ENCODE results near the gene ZNF839. TPM values are rescaled to one million over a fixed set of nuclear protein-coding genes. Genes with fewer than 3 reads are reported as not detected.

Gene ZNF839
- total RNA-seq, 1 experiment from 2014 or later = 10.8 TPM

- CTCF ChIA-PET = no interaction called here
- Histone ChIP-seq H3K9me3 (ENCODE audit: control insufficient read depth, insufficient read depth, low read depth, low read length) (no peaks in the 10 kb centered on the region), H3K4me3 (ENCODE audit: low read depth in 2 of 2, low read length in 2 of 2) (no peak overlapping the region), H3K36me3 (ENCODE audit: control insufficient read depth, insufficient read depth, low read length) (no peaks in the 10 kb centered on the region), H3K4me1 (ENCODE audit: control insufficient read depth, insufficient read depth, low read length) (no peaks in the 10 kb centered on the region), H3K27ac (ENCODE audit: low read length) (no peak overlapping the region), H3K27me3 (ENCODE audit: control insufficient read depth, insufficient read depth, low read length) (no peaks in the 10 kb centered on the region)
- POLR2A ChIA-PET = interaction anchor here (0.6 kb wide), 1 partner anchor 21 kb away, joined by 4 read pairs; no protein-coding TSS in a partner anchor
- no TSS peak for BruUV-seq (replicated peaks)
- intact Hi-C loops (cut with micrococcal nuclease; ENCODE audit: unreplicated experiment) (no loop called here), in situ Hi-C loops (cut with HindIII; ENCODE audit: low pct_unique_long_range_greater_than_20kb, low sequenced_read_pairs) (no loop called here)
- no peak for DNase-seq (ENCODE audit: low read depth, low spot score)
- TF ChIP-seq CTCF (IDR thresholded peaks at IDR 0.05) (no peak), SIN3A (IDR thresholded peaks at IDR 0.05; ENCODE audit: borderline replicate concordance, insufficient read depth, low read depth, low read length) (no peak), POLR2AphosphoS5 (IDR thresholded peaks at IDR 0.05; ENCODE audit: low read depth, low read length) (no peak)
- ATAC-seq = no peak
Measured at GRCh38 chr14:102353126-102353619, 33.6 kb downstream of the ZNF839 start.

GRCh38 chr14:102356280-102356679 is 36.7 kb downstream of the ZNF839 start:
- TF ChIP-seq REST (IDR thresholded peaks at IDR 0.05; ENCODE audit: insufficient read depth in 1 of 2, low read depth in 2 of 2, low read length in 1 of 2) (no peak), SIN3A (IDR thresholded peaks at IDR 0.05; ENCODE audit: borderline replicate concordance, insufficient read depth, low read depth, low read length) (no peak), POLR2AphosphoS5 (IDR thresholded peaks at IDR 0.05; ENCODE audit: low read depth, low read length) (no peak), TCF7L2 (IDR thresholded peaks at IDR 0.05; ENCODE audit: low read depth, low read length) (no peak), CTCF (IDR thresholded peaks at IDR 0.05) (no peak)
- no peaks in the 10 kb centered on the region for H3K36me3 ChIP-seq (ENCODE audit: control insufficient read depth, insufficient read depth, low read length)
- no TSS peak for BruUV-seq (replicated peaks)
- POLR2A ChIA-PET = no interaction called here
- ATAC-seq = no peak
- intact Hi-C loops (cut with micrococcal nuclease; ENCODE audit: unreplicated experiment) (no loop called here), in situ Hi-C loops (cut with HindIII; ENCODE audit: low pct_unique_long_range_greater_than_20kb, low sequenced_read_pairs) (no loop called here)
- no peaks in the 10 kb centered on the region for H3K27me3 ChIP-seq (ENCODE audit: control insufficient read depth, insufficient read depth, low read length)
- H3K4me3 ChIP-seq (ENCODE audit: low read depth in 2 of 2, low read length in 2 of 2) = no peak overlapping the region
- DNase-seq (ENCODE audit: low read depth, low spot score) = no peak
- H3K27ac ChIP-seq (ENCODE audit: low read length) = no peak overlapping the region
- H3K9me3 ChIP-seq (ENCODE audit: control insufficient read depth, insufficient read depth, low read depth, low read length) = no peaks in the 10 kb centered on the region
- H3K4me1 ChIP-seq (ENCODE audit: control insufficient read depth, insufficient read depth, low read length) = no peaks in the 10 kb centered on the region
- CTCF ChIA-PET = no interaction called here

Measured in Panc1 (cell line).